H9 (cell line): Measurements from ENCODE around the gene HMGCLL1. TPM values are rescaled to one million over a fixed set of nuclear protein-coding genes. Genes with fewer than 3 reads are reported as not detected.
A peak's percentile ranks its signal among the peaks of the same experiment; 100 is the strongest.

Experiments
- DNase-seq: peaks from one replicate; pipeline ENCODE4 v3.0.0-alpha.2; 2017
- H2AFZ ChIP-seq: one replicate; pipeline ENCODE4 v1.6.1; 2013; ENCODE audit warnings: mild to moderate bottlenecking, low read length, control low read depth, moderate library complexity
- H2AK5ac ChIP-seq: 2 replicates; pipeline ENCODE4 v1.6.1; 2013; ENCODE audit warnings: low read length, control low read depth, mixed read lengths; ENCODE audit not compliant: insufficient read length
- H2BK120ac ChIP-seq: one replicate; pipeline ENCODE4 v1.6.1; 2013; ENCODE audit warnings: low read depth, mild to moderate bottlenecking, low read length, control low read depth, inconsistent platforms; ENCODE audit not compliant: poor library complexity, severe bottlenecking
- H2BK12ac ChIP-seq: 2 replicates; pipeline ENCODE4 v1.6.1; 2013; ENCODE audit warnings: low read length, control low read depth, mixed read lengths, low read depth; ENCODE audit not compliant: insufficient read length
- H2BK15ac ChIP-seq: 2 replicates; pipeline ENCODE4 v1.6.1; 2013; ENCODE audit warnings: low read depth, low read length, control low read depth
- H2BK20ac ChIP-seq: one replicate; pipeline ENCODE4 v1.6.1; 2013; ENCODE audit warnings: low read depth, mild to moderate bottlenecking, low read length, control low read depth, inconsistent platforms; ENCODE audit not compliant: poor library complexity, severe bottlenecking
- H2BK5ac ChIP-seq: 2 replicates; pipeline ENCODE4 v1.6.1; 2013; ENCODE audit warnings: low read length, control low read depth, mixed read lengths; ENCODE audit not compliant: insufficient read length
- H3K14ac ChIP-seq: 2 replicates; pipeline ENCODE4 v1.6.1; 2013; ENCODE audit warnings: low read length, control low read depth; ENCODE audit not compliant: insufficient read depth
- H3K18ac ChIP-seq: 2 replicates; pipeline ENCODE4 v1.6.1; 2013; ENCODE audit warnings: low read depth, mild to moderate bottlenecking, mixed read lengths, low read length, control low read depth; ENCODE audit not compliant: insufficient read length
- H3K23ac ChIP-seq: 2 replicates; pipeline ENCODE4 v1.6.1; 2013; ENCODE audit warnings: low read length, control low read depth, mixed read lengths, low read depth; ENCODE audit not compliant: insufficient read length
- H3K23me2 ChIP-seq: 2 replicates; pipeline ENCODE4 v1.6.1; 2013; ENCODE audit warnings: low read depth, mild to moderate bottlenecking, mixed read lengths, low read length, control low read depth; ENCODE audit not compliant: insufficient read length, poor library complexity, severe bottlenecking
- H3K27ac ChIP-seq: 2 replicates; pipeline ENCODE4 v1.5.1; 2013; ENCODE audit warnings: low read length, control low read depth, mixed read lengths, low read depth; ENCODE audit not compliant: insufficient read length
- H3K27me3 ChIP-seq: 2 replicates; pipeline ENCODE4 v1.6.1; 2013; ENCODE audit warnings: low read length, control low read depth, inconsistent platforms; ENCODE audit not compliant: insufficient read depth
- H3K4ac ChIP-seq: 2 replicates; pipeline ENCODE4 v1.6.1; 2013; ENCODE audit warnings: low read depth, mild to moderate bottlenecking, control low read depth, inconsistent platforms, low read length, moderate library complexity
- H3K4me1 ChIP-seq: 2 replicates; pipeline ENCODE4 v1.6.1; 2013; ENCODE audit warnings: low read length, control low read depth, inconsistent platforms; ENCODE audit not compliant: insufficient read depth
- H3K4me2 ChIP-seq: 2 replicates; pipeline ENCODE4 v1.6.1; 2013; ENCODE audit warnings: low read length, control low read depth, mixed read lengths; ENCODE audit not compliant: insufficient read length, insufficient read depth
- H3K56ac ChIP-seq: 2 replicates; pipeline ENCODE4 v1.6.1; 2013; ENCODE audit warnings: low read depth, mild to moderate bottlenecking, mixed read lengths, low read length, control low read depth; ENCODE audit not compliant: insufficient read length
- H3K79me1 ChIP-seq: 2 replicates; pipeline ENCODE4 v1.6.1; 2013; ENCODE audit warnings: low read depth, mild to moderate bottlenecking, moderate library complexity, low read length, control low read depth, inconsistent platforms; ENCODE audit not compliant: insufficient read depth, poor library complexity, severe bottlenecking
- H3K79me2 ChIP-seq: 2 replicates; pipeline ENCODE4 v1.6.1; 2013; ENCODE audit warnings: low read length, control low read depth, inconsistent platforms; ENCODE audit not compliant: insufficient read depth
- H3K9ac ChIP-seq: 2 replicates; pipeline ENCODE4 v1.6.1; 2013; ENCODE audit warnings: low read length, control low read depth, mixed read lengths; ENCODE audit not compliant: insufficient read length; ENCODE audit errors: extremely low read depth
- H3K9me3 ChIP-seq: one replicate; pipeline ENCODE4 v1.6.1; 2013; ENCODE audit warnings: low read depth, low read length, inconsistent platforms; ENCODE audit not compliant: control insufficient read depth
- H3T11ph ChIP-seq: one replicate; pipeline ENCODE4 v1.6.1; 2013; ENCODE audit warnings: mild to moderate bottlenecking, low read length, control low read depth, inconsistent platforms
- H4K20me1 ChIP-seq: one replicate; pipeline ENCODE4 v1.6.1; 2013; ENCODE audit not compliant: control insufficient read depth, insufficient read length, insufficient read depth
- H4K5ac ChIP-seq: 2 replicates; pipeline ENCODE4 v1.6.1; 2013; ENCODE audit warnings: low read depth, mild to moderate bottlenecking, mixed read lengths, low read length, control low read depth; ENCODE audit not compliant: insufficient read length
- H4K8ac ChIP-seq: replicated peaks from 2 replicates; pipeline ENCODE4 v1.6.1; 2013; ENCODE audit warnings: low read length, control low read depth, mixed read lengths, low read depth; ENCODE audit not compliant: insufficient read length
- H4K91ac ChIP-seq: 2 replicates; pipeline ENCODE4 v1.6.1; 2013; ENCODE audit warnings: low read depth, mild to moderate bottlenecking, moderate library complexity, mixed read lengths, low read length, control low read depth; ENCODE audit not compliant: insufficient read length
- H3K27ac Mint-ChIP-seq, 3 experiments: 2 replicates in 2 of 3; 3 replicates in 1 of 3; pipeline ENCODE4 v1.8.0; 2020 to 2021; ENCODE audit warnings: mixed read lengths in 3 of 3, mild to moderate bottlenecking in 1 of 3, moderate library complexity in 1 of 3
- H3K27me3 Mint-ChIP-seq: 2 replicates; pipeline ENCODE4 v1.8.0; 2021; ENCODE audit warnings: low read depth, mild to moderate bottlenecking, moderate library complexity, mixed read lengths
- H3K36me3 Mint-ChIP-seq, 3 experiments: 2 replicates in 2 of 3; 3 replicates in 1 of 3; pipeline ENCODE4 v1.8.0; 2020 to 2021; ENCODE audit warnings: low read depth in 3 of 3, mixed read lengths in 3 of 3; ENCODE audit not compliant: insufficient read depth in 1 of 3
- H3K4me1 Mint-ChIP-seq, 2 experiments: 2 replicates each; pipeline ENCODE4 v1.8.0; 2020; ENCODE audit warnings: mixed read lengths in 2 of 2
- H3K4me3 Mint-ChIP-seq, 2 experiments: 2 replicates in 1 of 2; 3 replicates in 1 of 2; pipeline ENCODE4 v1.8.0; 2020 to 2021; ENCODE audit warnings: mild to moderate bottlenecking in 2 of 2, mixed read lengths in 2 of 2, moderate library complexity in 1 of 2
- H3K9me3 Mint-ChIP-seq, 2 experiments: 2 replicates in 1 of 2; 3 replicates in 1 of 2; pipeline ENCODE4 v1.8.0; 2020; ENCODE audit warnings: mild to moderate bottlenecking in 2 of 2, mixed read lengths in 2 of 2, moderate library complexity in 1 of 2
- CTCF ChIP-seq: fragments of 200-600 bp; sonication (generic); conservative IDR thresholded peaks from 3 replicates; pipeline ENCODE4 v1.8.0; 2021; ENCODE audit warnings: antibody characterized with exemption, mild to moderate bottlenecking
- WGBS: extraction: QIAGEN DNeasy Blood & Tissue Kit; methylation state at CpG from one replicate; pipeline ENCODE4 v1.1.7; 2013; ENCODE audit warnings: missing lambda C conversion rate, low lambda C conversion rate, mixed read lengths; ENCODE audit not compliant: insufficient read length; ENCODE audit errors: extremely low coverage; 5-methylcytosine and 5-hydroxymethylcytosine counted together
- total RNA-seq: library from RNA; stranded (reverse); gene quantifications from 2 replicates; pipeline ENCODE4 v1.2.1, GENCODE V29; 2021

Gene HMGCLL1
- total RNA-seq, 1 experiment from 2014 or later = 0.24 TPM

- no peaks in the 10 kb centered on the region for H3K9me3 ChIP-seq
- peaks cover 5 to 6% of the 10 kb centered on the region in 2 experiments; a peak in 2 of 4 replicates for H3K4me1 Mint-ChIP-seq
- no peak overlapping the region for H3K4me2 ChIP-seq
- no peak overlapping the region for H2BK15ac ChIP-seq
- H3K27ac Mint-ChIP-seq = no peak overlapping the region
- H3K4ac ChIP-seq = no peak overlapping the region
- no peaks in the 10 kb centered on the region for H3K27me3 Mint-ChIP-seq
- H4K8ac ChIP-seq = no peak overlapping the region
- H3K27ac ChIP-seq = no peak overlapping the region
- no peak overlapping the region for H2BK20ac ChIP-seq
- H2BK12ac ChIP-seq = no peak overlapping the region
- WGBS = no CpG with 5 or more reads among the region's 1 CpG
- no peak overlapping the region for H4K5ac ChIP-seq
- no peak for DNase-seq
- no peak overlapping the region for H3K23ac ChIP-seq
- peak; percentile 65 for TF ChIP-seq CTCF
- no peaks in the 10 kb centered on the region for H3K23me2 ChIP-seq
- H3T11ph ChIP-seq = no peak overlapping the region
- no peaks in the 10 kb centered on the region for H3K36me3 Mint-ChIP-seq
- no peaks in the 10 kb centered on the region for H4K20me1 ChIP-seq
- no peak overlapping the region for H3K18ac ChIP-seq
- no peak overlapping the region for H3K9ac ChIP-seq
- no peaks in the 10 kb centered on the region for H3K9me3 Mint-ChIP-seq
- no peak overlapping the region for H2AK5ac ChIP-seq
- H3K4me3 Mint-ChIP-seq = no peak overlapping the region
- no peaks in the 10 kb centered on the region for H3K27me3 ChIP-seq
- H3K14ac ChIP-seq = no peak overlapping the region
- H4K91ac ChIP-seq = no peak overlapping the region
- no peak overlapping the region for H2BK120ac ChIP-seq
- no peaks in the 10 kb centered on the region for H3K79me1 ChIP-seq
- no peak overlapping the region for H2AFZ ChIP-seq
- no peaks in the 10 kb centered on the region for H3K79me2 ChIP-seq
- H3K56ac ChIP-seq = no peak overlapping the region
- no peaks in the 10 kb centered on the region for H3K4me1 ChIP-seq
- no peak overlapping the region for H2BK5ac ChIP-seq
Observed at GRCh38 chr6:55528624-55529023, 50.4 kb downstream of the HMGCLL1 start.
